ENCODE data around the gene CPN2. TPM values are rescaled to one million over a fixed set of nuclear protein-coding genes. Genes with fewer than 3 reads are reported as not detected.

The CPN2 gene
- total RNA-seq, 1 experiment from 2014 or later = 0.08 TPM

DNA sequence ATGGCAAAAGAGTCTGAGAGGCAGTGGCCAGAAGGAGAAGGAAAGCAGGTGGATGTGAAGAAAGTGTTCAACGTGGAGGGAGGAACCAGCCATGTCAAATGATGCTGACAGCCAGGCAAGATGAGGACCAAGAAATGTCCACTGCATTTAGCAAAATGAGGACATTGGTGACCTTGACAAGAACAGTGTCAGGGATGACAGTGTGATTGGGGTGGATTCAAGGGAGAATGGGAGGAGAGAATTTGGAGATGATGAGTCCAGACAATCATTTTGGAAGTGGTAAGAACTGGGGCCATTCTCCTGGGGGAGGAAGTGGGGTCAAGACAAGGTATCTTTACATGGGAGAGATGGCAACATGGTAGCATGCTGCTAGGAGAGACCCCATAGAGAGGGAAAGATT, 47.4 kb downstream of the CPN2 start:
- TF ChIP-seq, protein P1, sequence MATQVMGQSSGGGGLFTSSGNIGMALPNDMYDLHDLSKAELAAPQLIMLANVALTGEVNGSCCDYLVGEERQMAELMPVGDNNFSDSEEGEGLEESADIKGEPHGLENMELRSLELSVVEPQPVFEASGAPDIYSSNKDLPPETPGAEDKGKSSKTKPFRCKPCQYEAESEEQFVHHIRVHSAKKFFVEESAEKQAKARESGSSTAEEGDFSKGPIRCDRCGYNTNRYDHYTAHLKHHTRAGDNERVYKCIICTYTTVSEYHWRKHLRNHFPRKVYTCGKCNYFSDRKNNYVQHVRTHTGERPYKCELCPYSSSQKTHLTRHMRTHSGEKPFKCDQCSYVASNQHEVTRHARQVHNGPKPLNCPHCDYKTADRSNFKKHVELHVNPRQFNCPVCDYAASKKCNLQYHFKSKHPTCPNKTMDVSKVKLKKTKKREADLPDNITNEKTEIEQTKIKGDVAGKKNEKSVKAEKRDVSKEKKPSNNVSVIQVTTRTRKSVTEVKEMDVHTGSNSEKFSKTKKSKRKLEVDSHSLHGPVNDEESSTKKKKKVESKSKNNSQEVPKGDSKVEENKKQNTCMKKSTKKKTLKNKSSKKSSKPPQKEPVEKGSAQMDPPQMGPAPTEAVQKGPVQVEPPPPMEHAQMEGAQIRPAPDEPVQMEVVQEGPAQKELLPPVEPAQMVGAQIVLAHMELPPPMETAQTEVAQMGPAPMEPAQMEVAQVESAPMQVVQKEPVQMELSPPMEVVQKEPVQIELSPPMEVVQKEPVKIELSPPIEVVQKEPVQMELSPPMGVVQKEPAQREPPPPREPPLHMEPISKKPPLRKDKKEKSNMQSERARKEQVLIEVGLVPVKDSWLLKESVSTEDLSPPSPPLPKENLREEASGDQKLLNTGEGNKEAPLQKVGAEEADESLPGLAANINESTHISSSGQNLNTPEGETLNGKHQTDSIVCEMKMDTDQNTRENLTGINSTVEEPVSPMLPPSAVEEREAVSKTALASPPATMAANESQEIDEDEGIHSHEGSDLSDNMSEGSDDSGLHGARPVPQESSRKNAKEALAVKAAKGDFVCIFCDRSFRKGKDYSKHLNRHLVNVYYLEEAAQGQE (IDR thresholded peaks at IDR 0.05; ENCODE audit: insufficient read depth in 1 of 2, low read depth in 2 of 2, low read length in 1 of 2) = no peak
- TF ChIP-seq, protein P2, sequence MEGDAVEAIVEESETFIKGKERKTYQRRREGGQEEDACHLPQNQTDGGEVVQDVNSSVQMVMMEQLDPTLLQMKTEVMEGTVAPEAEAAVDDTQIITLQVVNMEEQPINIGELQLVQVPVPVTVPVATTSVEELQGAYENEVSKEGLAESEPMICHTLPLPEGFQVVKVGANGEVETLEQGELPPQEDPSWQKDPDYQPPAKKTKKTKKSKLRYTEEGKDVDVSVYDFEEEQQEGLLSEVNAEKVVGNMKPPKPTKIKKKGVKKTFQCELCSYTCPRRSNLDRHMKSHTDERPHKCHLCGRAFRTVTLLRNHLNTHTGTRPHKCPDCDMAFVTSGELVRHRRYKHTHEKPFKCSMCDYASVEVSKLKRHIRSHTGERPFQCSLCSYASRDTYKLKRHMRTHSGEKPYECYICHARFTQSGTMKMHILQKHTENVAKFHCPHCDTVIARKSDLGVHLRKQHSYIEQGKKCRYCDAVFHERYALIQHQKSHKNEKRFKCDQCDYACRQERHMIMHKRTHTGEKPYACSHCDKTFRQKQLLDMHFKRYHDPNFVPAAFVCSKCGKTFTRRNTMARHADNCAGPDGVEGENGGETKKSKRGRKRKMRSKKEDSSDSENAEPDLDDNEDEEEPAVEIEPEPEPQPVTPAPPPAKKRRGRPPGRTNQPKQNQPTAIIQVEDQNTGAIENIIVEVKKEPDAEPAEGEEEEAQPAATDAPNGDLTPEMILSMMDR (IDR thresholded peaks at IDR 0.05) = no peak
- no peak for TF ChIP-seq POLR2AphosphoS5 (IDR thresholded peaks at IDR 0.05; ENCODE audit: low read depth, low read length)
- TF ChIP-seq SIN3A (IDR thresholded peaks at IDR 0.05; ENCODE audit: borderline replicate concordance, insufficient read depth, low read depth, low read length) = no peak
- no peak for TF ChIP-seq TCF7L2 (IDR thresholded peaks at IDR 0.05; ENCODE audit: low read depth, low read length)
- CTCF ChIA-PET = no interaction called here
- Histone ChIP-seq H3K27me3 (ENCODE audit: control insufficient read depth, insufficient read depth, low read length) (no peaks in the 10 kb centered on the region), H3K36me3 (ENCODE audit: control insufficient read depth, insufficient read depth, low read length) (no peaks in the 10 kb centered on the region), H3K4me3 (ENCODE audit: low read depth in 2 of 2, low read length in 2 of 2) (no peak overlapping the region), H3K27ac (ENCODE audit: low read length) (no peak overlapping the region), H3K4me1 (ENCODE audit: control insufficient read depth, insufficient read depth, low read length) (no peaks in the 10 kb centered on the region; the same call in 1 of the 2 replicates), H3K9me3 (ENCODE audit: control insufficient read depth, insufficient read depth, low read depth, low read length) (no peaks in the 10 kb centered on the region)
- BruUV-seq (replicated peaks) = no TSS peak
- POLR2A ChIA-PET = no interaction called here
- DNase-seq (ENCODE audit: low read depth, low spot score) = no peak
- in situ Hi-C loops (cut with HindIII; ENCODE audit: low pct_unique_long_range_greater_than_20kb, low sequenced_read_pairs) = loop anchor here (25.0 kb wide), 1 partner anchor 541 kb away; no protein-coding TSS in a partner anchor
- no peak for ATAC-seq
- intact Hi-C loops (cut with micrococcal nuclease; ENCODE audit: unreplicated experiment) = no loop called here

DNA sequence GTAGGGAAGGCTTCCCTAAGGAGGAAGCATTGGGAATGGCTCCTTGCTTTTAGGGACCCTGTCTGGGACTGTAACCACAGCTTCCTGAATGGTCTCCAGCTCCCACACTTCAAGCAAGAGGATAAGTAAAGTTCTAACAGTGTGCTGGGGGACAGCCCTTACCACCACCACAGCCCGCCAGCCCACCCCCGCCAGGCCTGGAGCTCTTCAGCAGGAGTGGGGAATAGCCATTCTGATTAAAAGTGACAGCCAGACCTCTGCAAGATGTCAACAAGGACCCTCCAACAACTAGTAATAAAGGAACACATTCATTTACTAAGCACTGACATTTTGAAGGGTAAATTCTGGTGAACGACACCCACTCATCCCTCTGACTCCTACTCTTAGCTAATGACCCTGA, 49.4 kb downstream of the CPN2 start:
- no peaks in the 10 kb centered on the region for H3K36me3 ChIP-seq (ENCODE audit: control insufficient read depth, insufficient read depth, low read length)
- ChIA-PET CTCF (no interaction called here), POLR2A (interaction anchor here (0.6 kb wide), 1 partner anchor 45 kb away, joined by 4 read pairs; no protein-coding TSS in a partner anchor)
- TF ChIP-seq TCF7L2 (IDR thresholded peaks at IDR 0.05; ENCODE audit: low read depth, low read length) (no peak), SIN3A (IDR thresholded peaks at IDR 0.05; ENCODE audit: borderline replicate concordance, insufficient read depth, low read depth, low read length) (no peak), POLR2AphosphoS5 (IDR thresholded peaks at IDR 0.05; ENCODE audit: low read depth, low read length) (no peak)
- TF ChIP-seq, protein P1 (IDR thresholded peaks at IDR 0.05; ENCODE audit: insufficient read depth in 1 of 2, low read depth in 2 of 2, low read length in 1 of 2) = no peak
- TF ChIP-seq, protein P2 (IDR thresholded peaks at IDR 0.05) = no peak
- DNase-seq (ENCODE audit: low read depth, low spot score) (no peak), ATAC-seq (no peak)
- no peaks in the 10 kb centered on the region for H3K27me3 ChIP-seq (ENCODE audit: control insufficient read depth, insufficient read depth, low read length)
- H3K4me3 ChIP-seq (ENCODE audit: low read depth in 2 of 2, low read length in 2 of 2) = no peak overlapping the region
- H3K4me1 ChIP-seq (ENCODE audit: control insufficient read depth, insufficient read depth, low read length) = peaks cover under 1% of the 10 kb centered on the region; the same call in 1 of the 2 replicates
- no TSS peak for BruUV-seq (replicated peaks)
- intact Hi-C loops (cut with micrococcal nuclease; ENCODE audit: unreplicated experiment) = no loop called here
- no peak overlapping the region for H3K27ac ChIP-seq (ENCODE audit: low read length)
- in situ Hi-C loops (cut with HindIII; ENCODE audit: low pct_unique_long_range_greater_than_20kb, low sequenced_read_pairs) = loop anchor here (25.0 kb wide), 1 partner anchor 539 kb away; no protein-coding TSS in a partner anchor
- H3K9me3 ChIP-seq (ENCODE audit: control insufficient read depth, insufficient read depth, low read depth, low read length) = no peaks in the 10 kb centered on the region

Data from Panc1 (cell line).